ENCODE measurements around the gene PLA2G15. TPM values are rescaled to one million over a fixed set of nuclear protein-coding genes. Genes with fewer than 3 reads are reported as not detected.

PLA2G15 gene
- total RNA-seq, 4 donors from 2014 or later, result 4.5 to 18.0 (median 11.7) TPM

- no peak overlapping the region for H3K4me3 ChIP-seq
- H3K9me3 ChIP-seq, result no peaks in the 10 kb centered on the region
- TF ChIP-seq EP300 (IDR thresholded peaks at IDR 0.05) (no peak), POLR2AphosphoS5 (IDR thresholded peaks at IDR 0.05) (no peak), POLR2A (IDR thresholded peaks at IDR 0.05) (no peak), CTCF (IDR thresholded peaks at IDR 0.05) (no peak)
- peaks cover 0 to 39% (median 9%) of the 10 kb centered on the region in 3 donors for H3K4me1 ChIP-seq
- H3K36me3 ChIP-seq, result peaks cover 0 to 28% of the 10 kb centered on the region in 2 donors
- no peaks in the 10 kb centered on the region for H3K27me3 ChIP-seq
- H3K27ac ChIP-seq, result peak overlapping the region in 2 of 4 donors; percentile 6 to 86
- 60% methylated on average over 3 of the region's 13 CpGs; no CpG with 5 or more reads in 1 of the 2 donors for whole genome bisulfite sequencing, 2 donors (ENCODE audit: low coverage in 1 of 2)
- no peak for ATAC-seq
These were observed 10.7 kb upstream of the PLA2G15 start for GRCh38 chr16:68234188-68235107.

- H3K36me3 ChIP-seq, result peaks cover 0 to 22% of the 10 kb centered on the region in 2 donors
- no peaks in the 10 kb centered on the region for H3K9me3 ChIP-seq
- 47% methylated on average over 8 of the region's 73 CpGs; no CpG with 5 or more reads in 1 of the 2 donors for WGBS, 2 donors (ENCODE audit: low coverage in 1 of 2)
- H3K27me3 ChIP-seq, result no peaks in the 10 kb centered on the region
- no peak for TF ChIP-seq EP300 (IDR thresholded peaks at IDR 0.05)
- TF ChIP-seq CTCF (IDR thresholded peaks at IDR 0.05), result no peak
- TF ChIP-seq POLR2A (IDR thresholded peaks at IDR 0.05), result no peak
- no peak for TF ChIP-seq POLR2AphosphoS5 (IDR thresholded peaks at IDR 0.05)
- H3K4me1 ChIP-seq, result peaks cover 0 to 42% (median 9%) of the 10 kb centered on the region in 3 donors
- H3K4me3 ChIP-seq, result peak overlapping the region in 1 of 2 donors; percentile 70
- H3K27ac ChIP-seq, result peak overlapping the region in 3 of 4 donors; percentile 40 to 88 (median 86)
- no peak for ATAC-seq
These were observed 9.9 kb upstream of the PLA2G15 start for GRCh38 chr16:68235108-68235886.

GRCh38 chr16:68235887-68236136 lies 9.4 kb upstream of the PLA2G15 start, which contains the start of gene ESRP2:
TSS of gene ESRP2 (minus strand) at chr16:68236127. CDS start at chr16:68236045, 82 bp downstream.
- peak within 1 kb of the TSS; percentile 55 to 88 (median 84) for H3K27ac ChIP-seq
- no CpG with 5 or more reads among the region's 36 CpGs for WGBS, 2 donors (ENCODE audit: low coverage in 1 of 2)
- peak within 1 kb of the TSS; percentile 54 to 70 for H3K4me3 ChIP-seq
- H3K36me3 ChIP-seq, result peaks cover 0 to 17% of the 10 kb centered on the region in 2 donors
- H3K4me1 ChIP-seq, result peaks cover 0 to 43% (median 9%) of the 10 kb centered on the region in 3 donors
- no peaks in the 10 kb centered on the region for H3K27me3 ChIP-seq
- no peak for TF ChIP-seq EP300 (IDR thresholded peaks at IDR 0.05)
- no peak for ATAC-seq
- no peaks in the 10 kb centered on the region for H3K9me3 ChIP-seq

- ATAC-seq, result no peak
- 34% methylated on average over 7 of the region's 45 CpGs; no CpG with 5 or more reads in 1 of the 2 donors for WGBS, 2 donors (ENCODE audit: low coverage in 1 of 2)
- peaks cover 0 to 12% of the 10 kb centered on the region in 2 donors for H3K36me3 ChIP-seq
- H3K4me1 ChIP-seq, result peaks cover 0 to 43% (median 9%) of the 10 kb centered on the region in 3 donors
- peak overlapping the region; percentile 4 to 70 for H3K4me3 ChIP-seq
- no peaks in the 10 kb centered on the region for H3K9me3 ChIP-seq
- no peaks in the 10 kb centered on the region for H3K27me3 ChIP-seq
- no peak for TF ChIP-seq POLR2AphosphoS5 (IDR thresholded peaks at IDR 0.05)
- TF ChIP-seq POLR2A (IDR thresholded peaks at IDR 0.05), result no peak
- TF ChIP-seq CTCF (IDR thresholded peaks at IDR 0.05), result no peak
- no peak for TF ChIP-seq EP300 (IDR thresholded peaks at IDR 0.05)
- H3K27ac ChIP-seq, result peak overlapping the region in 3 of 4 donors; percentile 83 to 88 (median 86)
These were observed 8.9 kb upstream of the PLA2G15 start for GRCh38 chr16:68236137-68236825.

- WGBS, 2 donors (ENCODE audit: low coverage in 1 of 2), result 25% methylated on average over 16 of the region's 21 CpGs; no CpG with 5 or more reads in 1 of the 2 donors
- Histone ChIP-seq H3K36me3 (peaks cover 0 to 7% of the 10 kb centered on the region in 2 donors), H3K27ac (peak overlapping the region; percentile 55 to 88 (median 84)), H3K9me3 (no peaks in the 10 kb centered on the region), H3K4me1 (peaks cover 0 to 43% (median 9%) of the 10 kb centered on the region in 3 donors), H3K4me3 (peak overlapping the region; percentile 54 to 70), H3K27me3 (no peaks in the 10 kb centered on the region)
- TF ChIP-seq POLR2AphosphoS5 (IDR thresholded peaks at IDR 0.05) (no peak), EP300 (IDR thresholded peaks at IDR 0.05) (no peak), POLR2A (IDR thresholded peaks at IDR 0.05) (no peak), CTCF (IDR thresholded peaks at IDR 0.05) (no peak)
- no peak for ATAC-seq
These were observed 8.3 kb upstream of the PLA2G15 start for GRCh38 chr16:68236826-68237242.

Measured in gastroesophageal sphincter (tissue), 4 donors.